IMR-90 (cell line): ENCODE measurements around the gene MT1X. TPM values are rescaled to one million over a fixed set of nuclear protein-coding genes. Genes with fewer than 3 reads are reported as not detected.

Experiments used
- ATAC-seq: fragments of 200-7000 bp; cut with Tn5 transposase; 2 replicates; pipeline ENCODE4 v1.9.1; 2020; ENCODE audit warnings: low read depth, mild to moderate bottlenecking, moderate library complexity
- BruUV-seq: library from RNA; stranded (reverse); fragments of 400-500 nt; replicated peaks from 2 replicates; lab custom pipeline; 2021; lab: Mats Ljungman, UMichigan
- CTCF ChIA-PET: fragments of 300-600 bp; formaldehyde crosslinking; extraction: SDS; loops from one replicate; lab custom pipeline; 2021; ENCODE audit warnings: antibody characterized with exemption; lab: Yijun Ruan, JAX
- POLR2A ChIA-PET: fragments of 300-600 bp; sonication (Branson Sonifier 250); formaldehyde crosslinking; loops from one replicate; lab custom pipeline; 2022; ENCODE audit warnings: antibody characterized with exemption; ENCODE audit not compliant: unreplicated experiment; lab: Charles Lee
- DNase-seq: peaks from one replicate; pipeline ENCODE4 v3.0.0; 2013
- H2AFZ ChIP-seq: replicated peaks from 2 replicates; pipeline ENCODE3; 2013; ENCODE audit warnings: low read length, mild to moderate bottlenecking; ENCODE audit not compliant: poor library complexity
- H2AK5ac ChIP-seq: 2 replicates; pipeline ENCODE4 v1.6.1; 2013; ENCODE audit warnings: low read depth, low read length, inconsistent platforms
- H2AK9ac ChIP-seq: replicated peaks from 2 replicates; pipeline ENCODE3; 2013; ENCODE audit warnings: mild to moderate bottlenecking, low read depth, low read length, moderate library complexity; ENCODE audit not compliant: poor library complexity
- H2BK120ac ChIP-seq: 2 replicates; pipeline ENCODE4 v1.6.1; 2013; ENCODE audit warnings: low read depth, low read length, inconsistent platforms
- H2BK15ac ChIP-seq: 3 replicates; pipeline ENCODE4 v1.6.1; 2013; ENCODE audit warnings: low read depth, low read length, inconsistent platforms
- H2BK20ac ChIP-seq: 2 replicates; pipeline ENCODE4 v1.6.1; 2013; ENCODE audit warnings: low read depth, mild to moderate bottlenecking, inconsistent platforms, low read length, moderate library complexity
- H2BK5ac ChIP-seq: 2 replicates; pipeline ENCODE4 v1.6.1; 2013; ENCODE audit warnings: mild to moderate bottlenecking, low read depth, low read length, inconsistent platforms; ENCODE audit not compliant: poor library complexity, severe bottlenecking
- H3K14ac ChIP-seq: replicated peaks from 2 replicates; pipeline ENCODE4 v1.6.1; 2013; ENCODE audit warnings: low read depth, low read length, inconsistent platforms
- H3K18ac ChIP-seq: 2 replicates; pipeline ENCODE4 v1.6.1; 2013; ENCODE audit warnings: low read depth, low read length, control low read depth
- H3K23ac ChIP-seq: 2 replicates; pipeline ENCODE4 v1.6.1; 2013; ENCODE audit warnings: low read depth, low read length, inconsistent platforms
- H3K27ac ChIP-seq: 2 replicates; pipeline ENCODE4 v1.5.1; 2013; ENCODE audit warnings: mild to moderate bottlenecking, control low read depth, low read length; ENCODE audit not compliant: insufficient read depth
- H3K27me3 ChIP-seq: 2 replicates; pipeline ENCODE4 v1.6.1; 2013; ENCODE audit warnings: low read length; ENCODE audit not compliant: control insufficient read depth, insufficient read depth
- H3K36me3 ChIP-seq: 2 replicates; pipeline ENCODE4 v1.6.1; 2013; ENCODE audit warnings: low read length, mixed read lengths; ENCODE audit not compliant: control insufficient read depth, insufficient read depth
- H3K4ac ChIP-seq: 2 replicates; pipeline ENCODE4 v1.6.1; 2013; ENCODE audit warnings: low read depth, low read length, inconsistent platforms
- H3K4me1 ChIP-seq: 2 replicates; pipeline ENCODE4 v1.6.1; 2013; ENCODE audit warnings: low read length, mixed read lengths; ENCODE audit not compliant: control insufficient read depth, insufficient read depth
- H3K4me2 ChIP-seq: 2 replicates; pipeline ENCODE4 v1.6.1; 2013; ENCODE audit warnings: low read depth, mild to moderate bottlenecking, control low read depth, low read length, moderate library complexity
- H3K4me3 ChIP-seq: 2 replicates; pipeline ENCODE4 v1.5.1; 2013; ENCODE audit warnings: low read depth, mild to moderate bottlenecking, control low read depth, low read length, moderate library complexity; ENCODE audit not compliant: insufficient read depth
- H3K56ac ChIP-seq: 2 replicates; pipeline ENCODE4 v1.6.1; 2013; ENCODE audit warnings: low read length, inconsistent platforms; ENCODE audit not compliant: insufficient read depth; ENCODE audit errors: extremely low read depth
- H3K79me1 ChIP-seq, 2 experiments: 2 replicates each; pipeline ENCODE4 v1.6.1; 2013; ENCODE audit warnings: low read length in 2 of 2, inconsistent platforms in 1 of 2, low read depth in 1 of 2
- H3K9ac ChIP-seq: 2 replicates; pipeline ENCODE4 v1.6.1; 2013; ENCODE audit warnings: low read depth, low read length, control low read depth
- H3K9me1 ChIP-seq: 2 replicates; pipeline ENCODE4 v1.6.1; 2013; ENCODE audit warnings: low read length, inconsistent platforms; ENCODE audit not compliant: insufficient read depth
- H3K9me3 ChIP-seq: 2 replicates; pipeline ENCODE4 v1.6.1; 2013; ENCODE audit warnings: low read length; ENCODE audit not compliant: control insufficient read depth, insufficient read depth
- H4K20me1 ChIP-seq: 2 replicates; pipeline ENCODE4 v1.6.1; 2013; ENCODE audit warnings: low read length, inconsistent platforms; ENCODE audit not compliant: insufficient read depth
- H4K5ac ChIP-seq: 2 replicates; pipeline ENCODE4 v1.6.1; 2013; ENCODE audit warnings: mild to moderate bottlenecking, low read depth, low read length, control low read depth
- H4K8ac ChIP-seq, 2 experiments: 2 replicates each; pipeline ENCODE4 v1.6.1; 2013; ENCODE audit warnings: low read depth in 2 of 2, low read length in 2 of 2, control low read depth in 1 of 2, inconsistent platforms in 1 of 2
- H4K91ac ChIP-seq: 2 replicates; pipeline ENCODE4 v1.6.1; 2013; ENCODE audit warnings: low read depth, low read length, inconsistent platforms; ENCODE audit not compliant: insufficient read depth
- BHLHE40 ChIP-seq: fragments of 150-350 bp; IDR thresholded peaks from 2 replicates; pipeline ENCODE4 v1.6.1; 2016; ENCODE audit warnings: mild to moderate bottlenecking, low read depth, low read length
- CEBPB ChIP-seq: IDR thresholded peaks from 2 replicates; pipeline ENCODE4 v1.6.1; 2012; ENCODE audit warnings: low read depth, low read length, improper control_type of control experiment
- CHD1 ChIP-seq: IDR thresholded peaks from 2 replicates; pipeline ENCODE4 v1.6.1; 2012; ENCODE audit warnings: low read depth, low read length, improper control_type of control experiment
- FOS ChIP-seq: fragments of 150-350 bp; IDR thresholded peaks from 2 replicates; pipeline ENCODE4 v1.6.1; 2016; ENCODE audit warnings: low read depth, low read length
- MAFK ChIP-seq: IDR thresholded peaks from 2 replicates; pipeline ENCODE4 v1.6.1; 2012; ENCODE audit warnings: low read depth, low read length, improper control_type of control experiment
- NFE2L2 ChIP-seq: fragments of 150-350 bp; IDR thresholded peaks from 2 replicates; pipeline ENCODE4 v1.6.1; 2016; ENCODE audit warnings: low read depth, mild to moderate bottlenecking, low read length
- POLR2A ChIP-seq: IDR thresholded peaks from 2 replicates; pipeline ENCODE4 v1.6.1; 2012; ENCODE audit warnings: mild to moderate bottlenecking, low read depth, low read length
- RAD21 ChIP-seq: IDR thresholded peaks from 2 replicates; pipeline ENCODE4 v1.6.1; 2012; ENCODE audit warnings: low read length, improper control_type of control experiment
- RCOR1 ChIP-seq: IDR thresholded peaks from 2 replicates; pipeline ENCODE4 v1.6.1; 2012; ENCODE audit warnings: mild to moderate bottlenecking, low read length, improper control_type of control experiment; ENCODE audit not compliant: insufficient replicate concordance
- RFX5 ChIP-seq: IDR thresholded peaks from 2 replicates; pipeline ENCODE4 v1.8.0; 2012; ENCODE audit warnings: low read depth, mild to moderate bottlenecking, low read length, moderate library complexity
- SMC3 ChIP-seq: fragments of 150-350 bp; IDR thresholded peaks from 2 replicates; pipeline ENCODE4 v1.6.1; 2016; ENCODE audit warnings: low read depth, mild to moderate bottlenecking, antibody characterized with exemption, low read length, moderate library complexity
- WGBS, 2 experiments: methylation state at CpG; one replicate each; pipeline versions ENCODE4 v1.1.5 to v1.1.7; 2013; ENCODE audit warnings: missing lambda C conversion rate in 2 of 2; ENCODE audit not compliant: insufficient read length in 1 of 2; ENCODE audit errors: extremely low coverage in 2 of 2; 5-methylcytosine and 5-hydroxymethylcytosine counted together
- dilution Hi-C: fragments of 300-500 bp; cut with HindIII; formaldehyde crosslinking; loops from one replicate; pipeline ENCODE4 v1.14.3; 2018; ENCODE audit warnings: low sequenced_read_pairs; ENCODE audit not compliant: unreplicated experiment
- in situ Hi-C: fragments of 300-500 bp; cut with MboI; formaldehyde crosslinking; loops from 3 replicates; pipeline ENCODE4 v1.14.3; 2019; ENCODE audit warnings: low sequenced_read_pairs, inconsistent platforms, mixed read lengths
- intact Hi-C: fragments of 100-400 bp; cut with micrococcal nuclease; formaldehyde crosslinking; loops from 2 replicates; pipeline ENCODE4 v1.10.0; 2022
- polyA plus RNA-seq, 3 experiments: library from polyadenylated mRNA; depleted of rRNA; stranded (reverse); fragments of >200 nt; gene quantifications; 2 replicates each; pipeline ENCODE4 v1.2.3, GENCODE V29; 2012; ENCODE audit warnings: low replicate concordance in 1 of 3
- total RNA-seq: library from RNA; depleted of rRNA; stranded (reverse); fragments of >200 nt; gene quantifications from 2 replicates; pipeline ENCODE4 v1.2.3, GENCODE V29; 2012
- TF ChIP-seq, protein P1 (sequence below): conservative IDR thresholded peaks from 2 replicates; pipeline ENCODE4 v1.5.1; 2012; ENCODE audit warnings: mild to moderate bottlenecking, low read depth, low read length, improper control_type of control experiment
- TF ChIP-seq, protein P2 (sequence below): fragments of 150-350 bp; IDR thresholded peaks from 2 replicates; pipeline ENCODE4 v1.6.1; 2016; ENCODE audit warnings: low read depth, mild to moderate bottlenecking, low read length, moderate library complexity, borderline replicate concordance

MT1X gene
- total and polyA plus RNA-seq, 2 of the 4 experiments (the other 2 are of a cell fraction) = 5.6 to 170 TPM

DNA sequence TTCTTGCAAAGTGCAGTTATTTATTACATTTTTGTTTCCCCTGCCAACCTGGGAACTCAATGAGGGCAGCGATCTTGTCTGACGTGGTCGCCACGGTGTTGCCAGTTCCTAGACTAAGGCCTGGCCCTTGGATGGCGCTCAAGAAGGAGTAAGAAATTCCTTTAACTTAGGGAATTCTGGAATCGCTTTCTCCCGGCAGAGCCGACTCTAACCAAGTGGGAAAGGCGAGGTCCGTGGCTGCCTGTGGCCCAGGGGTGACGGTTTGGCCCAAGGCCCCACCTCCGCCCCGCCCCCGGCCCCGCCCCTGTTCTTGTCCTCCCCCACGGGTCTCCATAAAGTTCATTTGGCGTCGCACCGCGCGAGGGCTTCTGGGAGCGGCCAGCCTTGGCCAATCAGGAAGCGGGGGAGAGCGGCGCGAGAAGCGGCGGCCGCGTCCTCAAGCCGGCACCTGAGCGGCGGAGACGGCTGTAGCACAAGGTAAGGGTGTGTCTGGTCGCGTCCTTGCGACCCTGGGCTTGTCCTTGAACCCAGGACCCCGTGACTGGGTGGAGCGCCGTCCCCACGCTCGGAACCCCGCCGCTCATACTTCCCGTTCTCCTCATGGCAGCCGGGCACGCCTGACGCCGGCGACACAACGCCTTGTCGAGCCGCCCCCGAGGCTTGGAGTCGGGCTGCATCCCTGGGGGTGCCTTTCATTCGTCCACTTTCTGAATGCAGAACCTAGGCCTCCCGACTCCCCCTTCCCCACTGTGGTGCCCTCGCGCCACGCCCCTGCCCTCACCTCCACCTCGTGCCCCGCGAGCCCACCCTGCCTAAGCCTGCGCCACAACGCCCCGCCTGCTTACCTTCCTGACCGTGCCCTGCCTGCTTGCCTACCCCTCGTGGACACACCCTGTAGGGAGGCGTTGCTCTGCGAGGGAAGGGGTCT lies 47.7 kb downstream of the MT1X start, which contains the start of gene NUP93:
NUP93 (plus strand) TSS at position 395 of the 928 bp plus-strand sequence. CDS start 18,119 bp downstream, outside the sequence.
- Histone ChIP-seq H4K20me1 (no peaks in the 10 kb centered on the region; the same call in none of the 2 replicates), H2BK120ac (peak within 1 kb of the TSS; percentile 78), H4K91ac (peak within 1 kb of the TSS; percentile 74), H3K4me1 (0 out of 2 replicates have a peak, but pooled peaks cover 1% of the 10 kb centered on the region), H4K8ac (peak within 1 kb of the TSS; percentile 74 to 89), H3K18ac (peak within 1 kb of the TSS; percentile 46), H3K9me3 (no peaks in the 10 kb centered on the region), H3K56ac (peak within 1 kb of the TSS; percentile 48), H3K23ac (peak within 1 kb of the TSS; percentile 69), H3K4me2 (peak within 1 kb of the TSS; percentile 93), H3K4me3 (peak within 1 kb of the TSS; percentile 95), H3K9ac (peak within 1 kb of the TSS; percentile 88), H3K9me1 (peaks cover 5% of the 10 kb centered on the region; the same call in 1 of the 2 replicates), H3K14ac (peak within 1 kb of the TSS; percentile 97), H2AK5ac (peak within 1 kb of the TSS; percentile 97), H3K27ac (peak within 1 kb of the TSS; percentile 79), H3K79me1 (peaks cover 28 to 62% of the 10 kb centered on the region in 2 experiments), H2BK15ac (peak within 1 kb of the TSS; percentile 43; the same call in 1 of the 3 replicates), H2AK9ac (peak within 1 kb of the TSS; percentile 91), H2BK20ac (no peak within 1 kb of the TSS), H2BK5ac (peak within 1 kb of the TSS; percentile 73), H2AFZ (peak within 1 kb of the TSS; percentile 96), H3K4ac (peak within 1 kb of the TSS; percentile 88), H3K27me3 (no peaks in the 10 kb centered on the region), H4K5ac (peak within 1 kb of the TSS; percentile 68), H3K36me3 (no peaks in the 10 kb centered on the region; the same call in 1 of the 2 replicates)
- ChIA-PET POLR2A (interaction anchor here (0.7 kb wide), 1 partner anchor 14 kb away, joined by 3 read pairs; no protein-coding TSS in a partner anchor), CTCF (interaction anchor here (0.6 kb wide), 1 partner anchor 192 kb away, joined by 5 read pairs; no protein-coding TSS in a partner anchor)
- intact Hi-C loops = no loop called here
- WGBS, 2 experiments = 2% methylated on average over 25 of the region's 70 CpGs; no CpG with 5 or more reads in 1 of the 2 experiments
- in situ Hi-C loops = no loop called here
- ATAC-seq (peak; percentile 97), DNase-seq (peak; percentile 90)
- no TSS peak for BruUV-seq
- dilution Hi-C loops = no loop called here
- TF ChIP-seq BHLHE40 (peak; percentile 42; the same call in 1 of the 2 replicates), RFX5 (no peak), RAD21 (no peak), RCOR1 (no peak), POLR2A (peak; percentile 63), SMC3 (no peak), FOS (no peak), MAFK (no peak), CHD1 (no peak), CEBPB (no peak), NFE2L2 (no peak)
- TF ChIP-seq, protein P1, sequence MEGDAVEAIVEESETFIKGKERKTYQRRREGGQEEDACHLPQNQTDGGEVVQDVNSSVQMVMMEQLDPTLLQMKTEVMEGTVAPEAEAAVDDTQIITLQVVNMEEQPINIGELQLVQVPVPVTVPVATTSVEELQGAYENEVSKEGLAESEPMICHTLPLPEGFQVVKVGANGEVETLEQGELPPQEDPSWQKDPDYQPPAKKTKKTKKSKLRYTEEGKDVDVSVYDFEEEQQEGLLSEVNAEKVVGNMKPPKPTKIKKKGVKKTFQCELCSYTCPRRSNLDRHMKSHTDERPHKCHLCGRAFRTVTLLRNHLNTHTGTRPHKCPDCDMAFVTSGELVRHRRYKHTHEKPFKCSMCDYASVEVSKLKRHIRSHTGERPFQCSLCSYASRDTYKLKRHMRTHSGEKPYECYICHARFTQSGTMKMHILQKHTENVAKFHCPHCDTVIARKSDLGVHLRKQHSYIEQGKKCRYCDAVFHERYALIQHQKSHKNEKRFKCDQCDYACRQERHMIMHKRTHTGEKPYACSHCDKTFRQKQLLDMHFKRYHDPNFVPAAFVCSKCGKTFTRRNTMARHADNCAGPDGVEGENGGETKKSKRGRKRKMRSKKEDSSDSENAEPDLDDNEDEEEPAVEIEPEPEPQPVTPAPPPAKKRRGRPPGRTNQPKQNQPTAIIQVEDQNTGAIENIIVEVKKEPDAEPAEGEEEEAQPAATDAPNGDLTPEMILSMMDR = no peak
- TF ChIP-seq, protein P2, sequence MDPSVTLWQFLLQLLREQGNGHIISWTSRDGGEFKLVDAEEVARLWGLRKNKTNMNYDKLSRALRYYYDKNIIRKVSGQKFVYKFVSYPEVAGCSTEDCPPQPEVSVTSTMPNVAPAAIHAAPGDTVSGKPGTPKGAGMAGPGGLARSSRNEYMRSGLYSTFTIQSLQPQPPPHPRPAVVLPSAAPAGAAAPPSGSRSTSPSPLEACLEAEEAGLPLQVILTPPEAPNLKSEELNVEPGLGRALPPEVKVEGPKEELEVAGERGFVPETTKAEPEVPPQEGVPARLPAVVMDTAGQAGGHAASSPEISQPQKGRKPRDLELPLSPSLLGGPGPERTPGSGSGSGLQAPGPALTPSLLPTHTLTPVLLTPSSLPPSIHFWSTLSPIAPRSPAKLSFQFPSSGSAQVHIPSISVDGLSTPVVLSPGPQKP = no peak
